ENCODE measurements around the gene LBP.

DNA sequence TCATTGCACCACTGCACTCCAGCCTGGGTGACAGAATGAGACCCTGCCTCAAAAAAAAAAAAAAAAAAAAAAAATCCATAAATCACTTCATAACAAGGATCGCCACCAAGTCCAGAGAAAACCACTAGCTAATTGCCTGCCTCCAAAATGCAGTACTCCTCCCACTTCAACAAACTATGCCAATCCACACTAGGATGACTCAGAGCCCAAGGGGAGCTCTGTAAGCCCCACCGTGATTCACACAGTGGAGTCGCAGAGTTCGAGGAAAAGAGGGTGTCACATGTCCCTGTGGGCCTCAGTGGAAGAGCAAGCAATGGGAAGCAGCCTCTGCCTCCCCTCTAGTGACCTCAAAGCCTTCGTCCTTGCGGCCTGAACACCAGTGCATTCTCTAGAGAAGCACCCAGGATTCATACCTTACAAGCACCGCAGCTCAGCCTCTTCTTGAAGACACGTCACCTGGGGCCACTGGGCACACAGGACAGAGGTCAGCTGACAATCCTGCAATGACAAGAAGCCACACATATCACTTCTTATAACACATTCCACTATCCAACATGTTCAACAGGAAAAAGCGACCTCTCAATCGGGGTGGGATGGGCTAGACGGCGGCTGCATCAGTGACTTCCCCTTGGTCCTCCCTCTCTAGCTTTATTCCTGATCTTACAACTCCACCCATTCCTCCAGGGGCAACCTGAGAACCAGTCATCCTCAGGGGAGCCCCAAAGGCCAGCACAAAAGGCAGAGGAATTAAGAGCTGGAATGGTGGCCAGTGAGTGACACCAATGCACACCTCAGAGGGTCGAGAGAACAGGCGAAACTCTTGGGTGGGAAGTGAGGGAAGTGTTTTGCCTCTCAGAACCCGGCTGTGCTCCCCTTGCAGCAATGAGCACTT, 80.0 kb downstream of the LBP start:
- TF ChIP-seq RAD21 (conservative IDR thresholded peaks at IDR 0.05) (no peak), TAF1 (IDR thresholded peaks at IDR 0.05; ENCODE audit: low read depth) (no peak), EZH2 (IDR thresholded peaks at IDR 0.05; ENCODE audit: borderline replicate concordance, insufficient read depth, low read length, poor library complexity, severe bottlenecking) (no peak), EP300 (conservative IDR thresholded peaks at IDR 0.05; ENCODE audit: poor library complexity, severe bottlenecking) (no peak), POLR2AphosphoS5 (IDR thresholded peaks at IDR 0.05) (no peak), MXI1 (conservative IDR thresholded peaks at IDR 0.05; ENCODE audit: poor library complexity, severe bottlenecking) (no peak), SMC3 (conservative IDR thresholded peaks at IDR 0.05; ENCODE audit: poor library complexity) (no peak)
- TF ChIP-seq, protein P1, sequence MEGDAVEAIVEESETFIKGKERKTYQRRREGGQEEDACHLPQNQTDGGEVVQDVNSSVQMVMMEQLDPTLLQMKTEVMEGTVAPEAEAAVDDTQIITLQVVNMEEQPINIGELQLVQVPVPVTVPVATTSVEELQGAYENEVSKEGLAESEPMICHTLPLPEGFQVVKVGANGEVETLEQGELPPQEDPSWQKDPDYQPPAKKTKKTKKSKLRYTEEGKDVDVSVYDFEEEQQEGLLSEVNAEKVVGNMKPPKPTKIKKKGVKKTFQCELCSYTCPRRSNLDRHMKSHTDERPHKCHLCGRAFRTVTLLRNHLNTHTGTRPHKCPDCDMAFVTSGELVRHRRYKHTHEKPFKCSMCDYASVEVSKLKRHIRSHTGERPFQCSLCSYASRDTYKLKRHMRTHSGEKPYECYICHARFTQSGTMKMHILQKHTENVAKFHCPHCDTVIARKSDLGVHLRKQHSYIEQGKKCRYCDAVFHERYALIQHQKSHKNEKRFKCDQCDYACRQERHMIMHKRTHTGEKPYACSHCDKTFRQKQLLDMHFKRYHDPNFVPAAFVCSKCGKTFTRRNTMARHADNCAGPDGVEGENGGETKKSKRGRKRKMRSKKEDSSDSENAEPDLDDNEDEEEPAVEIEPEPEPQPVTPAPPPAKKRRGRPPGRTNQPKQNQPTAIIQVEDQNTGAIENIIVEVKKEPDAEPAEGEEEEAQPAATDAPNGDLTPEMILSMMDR (IDR thresholded peaks at IDR 0.05; ENCODE audit: poor library complexity, severe bottlenecking): no peak
- TF ChIP-seq, protein P2, sequence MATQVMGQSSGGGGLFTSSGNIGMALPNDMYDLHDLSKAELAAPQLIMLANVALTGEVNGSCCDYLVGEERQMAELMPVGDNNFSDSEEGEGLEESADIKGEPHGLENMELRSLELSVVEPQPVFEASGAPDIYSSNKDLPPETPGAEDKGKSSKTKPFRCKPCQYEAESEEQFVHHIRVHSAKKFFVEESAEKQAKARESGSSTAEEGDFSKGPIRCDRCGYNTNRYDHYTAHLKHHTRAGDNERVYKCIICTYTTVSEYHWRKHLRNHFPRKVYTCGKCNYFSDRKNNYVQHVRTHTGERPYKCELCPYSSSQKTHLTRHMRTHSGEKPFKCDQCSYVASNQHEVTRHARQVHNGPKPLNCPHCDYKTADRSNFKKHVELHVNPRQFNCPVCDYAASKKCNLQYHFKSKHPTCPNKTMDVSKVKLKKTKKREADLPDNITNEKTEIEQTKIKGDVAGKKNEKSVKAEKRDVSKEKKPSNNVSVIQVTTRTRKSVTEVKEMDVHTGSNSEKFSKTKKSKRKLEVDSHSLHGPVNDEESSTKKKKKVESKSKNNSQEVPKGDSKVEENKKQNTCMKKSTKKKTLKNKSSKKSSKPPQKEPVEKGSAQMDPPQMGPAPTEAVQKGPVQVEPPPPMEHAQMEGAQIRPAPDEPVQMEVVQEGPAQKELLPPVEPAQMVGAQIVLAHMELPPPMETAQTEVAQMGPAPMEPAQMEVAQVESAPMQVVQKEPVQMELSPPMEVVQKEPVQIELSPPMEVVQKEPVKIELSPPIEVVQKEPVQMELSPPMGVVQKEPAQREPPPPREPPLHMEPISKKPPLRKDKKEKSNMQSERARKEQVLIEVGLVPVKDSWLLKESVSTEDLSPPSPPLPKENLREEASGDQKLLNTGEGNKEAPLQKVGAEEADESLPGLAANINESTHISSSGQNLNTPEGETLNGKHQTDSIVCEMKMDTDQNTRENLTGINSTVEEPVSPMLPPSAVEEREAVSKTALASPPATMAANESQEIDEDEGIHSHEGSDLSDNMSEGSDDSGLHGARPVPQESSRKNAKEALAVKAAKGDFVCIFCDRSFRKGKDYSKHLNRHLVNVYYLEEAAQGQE (IDR thresholded peaks at IDR 0.05; ENCODE audit: borderline replicate concordance): no peak

Measured in neural cell (in vitro differentiated cells).